LNCAP (cell line): ENCODE measurements around the gene TMEM150C.
A peak's percentile ranks its signal among the peaks of the same experiment; 100 is the strongest.

Source experiments
- TF ChIP-seq, protein P1 (sequence below): fragments of 450-650 bp; IDR thresholded peaks from 2 replicates; pipeline ENCODE4 v1.5.1; 2017; ENCODE audit warnings: mild to moderate bottlenecking

Gene TMEM150C

DNA sequence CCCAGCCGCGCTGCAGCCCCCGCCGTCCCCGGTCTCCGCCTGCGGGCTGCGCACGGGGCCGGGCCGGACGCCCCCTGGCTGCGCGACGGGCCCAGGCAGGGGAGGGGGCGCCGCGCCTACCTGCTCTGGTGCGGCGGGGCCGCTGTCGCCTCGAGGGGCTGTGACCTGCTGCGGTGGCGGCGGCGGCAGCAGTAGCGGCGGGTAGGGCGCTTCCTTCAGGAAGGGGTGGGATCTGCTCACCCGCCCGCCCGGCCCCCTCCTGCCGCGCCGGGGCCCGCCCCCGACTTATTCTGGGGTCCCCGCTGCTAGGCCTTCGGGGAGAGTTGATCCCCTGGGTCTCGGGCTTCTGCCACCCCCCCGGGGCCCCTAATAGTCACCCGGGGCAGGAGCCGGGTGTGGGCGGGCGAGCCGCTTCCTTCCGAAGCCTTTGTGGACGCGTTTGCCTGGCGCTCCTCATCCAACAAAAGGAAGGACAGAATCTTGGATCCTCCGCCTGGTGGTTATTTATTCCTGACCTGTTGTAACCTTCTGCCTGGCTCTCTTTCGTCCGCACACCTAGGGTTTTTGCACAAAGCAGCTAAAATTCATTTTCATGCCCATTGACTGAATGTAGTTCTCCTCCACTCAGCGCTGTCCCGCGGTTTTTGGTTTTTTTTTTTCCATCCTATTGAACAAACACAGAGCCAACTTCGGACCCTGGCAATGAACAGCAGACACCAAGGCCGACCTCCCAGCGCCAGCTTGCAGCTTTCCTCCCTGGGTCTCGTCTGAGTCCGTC lies at the start of gene TMEM150C:
TSS of gene TMEM150C (minus strand) at position 203 of the 778 bp plus-strand sequence. CDS start 57,331 bp downstream, outside the sequence.
- TF ChIP-seq, protein P1, sequence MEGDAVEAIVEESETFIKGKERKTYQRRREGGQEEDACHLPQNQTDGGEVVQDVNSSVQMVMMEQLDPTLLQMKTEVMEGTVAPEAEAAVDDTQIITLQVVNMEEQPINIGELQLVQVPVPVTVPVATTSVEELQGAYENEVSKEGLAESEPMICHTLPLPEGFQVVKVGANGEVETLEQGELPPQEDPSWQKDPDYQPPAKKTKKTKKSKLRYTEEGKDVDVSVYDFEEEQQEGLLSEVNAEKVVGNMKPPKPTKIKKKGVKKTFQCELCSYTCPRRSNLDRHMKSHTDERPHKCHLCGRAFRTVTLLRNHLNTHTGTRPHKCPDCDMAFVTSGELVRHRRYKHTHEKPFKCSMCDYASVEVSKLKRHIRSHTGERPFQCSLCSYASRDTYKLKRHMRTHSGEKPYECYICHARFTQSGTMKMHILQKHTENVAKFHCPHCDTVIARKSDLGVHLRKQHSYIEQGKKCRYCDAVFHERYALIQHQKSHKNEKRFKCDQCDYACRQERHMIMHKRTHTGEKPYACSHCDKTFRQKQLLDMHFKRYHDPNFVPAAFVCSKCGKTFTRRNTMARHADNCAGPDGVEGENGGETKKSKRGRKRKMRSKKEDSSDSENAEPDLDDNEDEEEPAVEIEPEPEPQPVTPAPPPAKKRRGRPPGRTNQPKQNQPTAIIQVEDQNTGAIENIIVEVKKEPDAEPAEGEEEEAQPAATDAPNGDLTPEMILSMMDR = no peak

DNA sequence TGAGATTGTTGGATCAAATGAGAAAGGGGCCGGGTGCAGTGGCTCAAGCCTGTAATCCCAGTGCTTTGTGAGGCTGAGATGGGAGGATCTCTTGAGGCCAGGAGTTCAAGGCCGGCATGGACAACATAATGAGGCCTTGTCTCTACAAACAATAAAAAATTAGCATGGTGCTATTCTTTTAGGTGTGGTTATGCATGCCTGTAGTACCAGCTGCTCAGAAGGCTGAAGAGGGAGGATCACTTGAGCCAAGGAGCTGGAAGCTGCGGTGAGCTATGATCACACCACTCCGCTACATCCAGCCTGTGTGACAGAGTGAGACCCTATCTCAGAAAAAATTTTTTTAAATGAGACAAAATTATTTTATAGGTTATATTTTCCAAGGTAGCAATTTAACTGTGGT lies 49.7 kb upstream of the TMEM150C start:
- TF ChIP-seq, protein P1 = no peak

DNA sequence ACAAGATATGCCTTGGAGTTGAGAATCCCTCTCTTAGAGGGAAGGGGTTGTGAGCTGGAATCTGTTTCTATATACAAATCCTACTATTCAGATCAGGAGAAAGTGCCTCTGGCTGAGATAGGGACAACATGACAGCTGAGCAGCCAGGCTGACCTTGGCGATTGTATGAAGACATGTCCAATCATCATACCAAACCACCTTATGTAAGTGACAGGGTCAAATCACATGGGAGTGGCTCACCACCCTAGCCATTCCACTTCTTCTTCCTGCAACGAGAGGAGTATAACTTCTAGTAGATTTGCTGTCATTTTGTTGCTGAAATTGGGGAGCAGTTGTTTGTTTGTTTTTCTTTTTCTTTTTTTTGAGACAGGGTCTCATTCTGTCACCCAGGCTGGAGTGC lies 48.3 kb upstream of the TMEM150C start:
- TF ChIP-seq, protein P1 = no peak

DNA sequence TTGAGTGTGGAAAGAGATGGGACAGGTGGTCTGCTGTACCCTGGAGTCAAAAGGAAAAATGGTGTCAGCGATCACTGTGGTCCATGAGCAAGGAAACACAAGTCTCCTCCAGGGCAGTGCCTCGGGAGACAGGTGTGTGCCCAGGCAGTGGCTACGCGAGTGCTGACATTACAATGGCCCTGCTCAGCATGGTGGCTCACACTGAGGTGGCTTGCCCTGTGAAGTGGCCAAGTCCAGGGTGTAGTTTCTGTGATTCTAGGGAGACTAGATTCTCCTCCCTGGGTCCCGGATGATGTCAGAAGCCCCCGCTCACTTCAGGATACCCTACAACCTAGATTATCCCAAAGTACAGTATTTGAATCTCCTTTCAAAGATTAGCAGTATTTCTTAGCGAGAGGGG lies 44.8 kb upstream of the TMEM150C start:
- TF ChIP-seq, protein P1 = no peak

DNA sequence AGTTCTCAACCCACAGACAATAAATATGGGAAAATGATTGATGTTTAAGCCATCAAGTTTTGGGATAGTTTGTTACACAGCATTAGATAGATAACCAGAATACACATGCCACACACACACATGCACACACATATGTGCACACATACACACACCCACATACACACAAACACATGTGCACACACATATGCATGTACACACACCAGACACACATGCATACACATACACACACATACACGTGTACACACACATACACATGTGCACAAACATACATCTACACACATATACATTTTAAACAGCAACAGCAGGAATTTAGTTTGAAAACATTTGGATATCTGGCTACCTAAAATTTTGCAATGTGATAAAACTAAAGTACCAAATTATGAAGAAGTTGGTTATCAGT lies 42.7 kb upstream of the TMEM150C start:
- TF ChIP-seq, protein P1 = no peak

DNA sequence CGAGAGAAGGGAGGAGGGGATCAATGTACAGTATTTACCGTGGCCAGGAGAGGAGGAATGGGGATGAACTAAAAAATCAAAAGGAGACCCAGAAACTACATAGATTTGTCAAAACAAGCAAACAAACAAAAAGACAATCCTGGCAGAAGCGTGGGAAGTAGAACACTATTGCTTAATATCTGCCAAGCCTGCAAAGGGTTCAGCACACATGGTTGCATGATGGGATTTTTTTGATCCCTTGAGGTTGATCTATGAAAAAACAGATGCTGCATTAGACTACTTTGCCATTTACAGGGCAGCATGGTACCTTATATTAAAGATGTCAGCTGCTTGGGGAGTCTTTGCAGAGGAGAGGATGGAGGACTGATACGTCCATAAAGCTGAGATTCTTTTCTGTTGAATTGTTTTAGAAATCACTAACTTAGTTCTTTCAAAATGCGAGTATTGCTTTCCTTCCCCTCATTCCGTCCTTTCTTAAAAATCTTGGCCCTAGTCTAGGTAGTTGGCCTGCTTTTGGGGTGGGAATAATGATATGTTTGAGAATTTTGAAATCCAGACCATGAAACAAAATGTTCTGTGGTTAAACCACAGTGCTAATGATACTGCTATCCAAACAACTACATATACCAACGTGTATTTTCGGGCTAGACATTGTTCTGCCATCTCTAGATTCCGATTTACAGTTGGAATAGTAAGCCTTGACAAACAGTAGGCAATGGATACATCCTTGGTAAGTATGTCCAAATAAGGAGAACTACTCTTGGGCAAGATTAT lies 39.6 kb upstream of the TMEM150C start:
- TF ChIP-seq, protein P1 = no peak

DNA sequence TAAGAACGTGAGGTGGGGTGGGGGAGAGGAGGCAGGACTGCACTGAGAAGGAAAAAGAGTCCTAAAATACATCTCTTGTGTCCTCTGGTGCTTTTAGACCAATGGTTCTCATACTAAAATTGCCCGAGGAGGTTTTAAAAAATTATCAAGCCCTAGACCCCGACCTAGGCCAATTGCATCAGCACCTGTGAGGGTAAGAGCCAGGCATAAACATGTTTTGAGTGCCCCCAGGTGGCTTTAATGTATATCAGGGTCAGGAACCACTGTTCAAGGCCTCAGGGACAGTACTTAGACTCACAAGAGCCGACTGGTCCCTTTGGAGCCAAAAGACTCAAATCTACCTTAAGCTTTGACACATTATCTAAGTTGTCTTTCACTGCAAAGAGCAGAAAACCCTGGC lies 37.5 kb upstream of the TMEM150C start:
- TF ChIP-seq, protein P1 = peak; percentile 39; the same call in 1 of the 2 replicates
